GM13976 (cell line): ENCODE results near the gene SYVN1.
A peak's percentile ranks its signal among the peaks of the same experiment; 100 is the strongest.

Source experiments
- DNase-seq: peaks from one replicate; pipeline ENCODE4 v3.0.0; 2012; ENCODE audit warnings: low spot score
- in situ Hi-C: fragments of 300-500 bp; cut with MboI; formaldehyde crosslinking; loops from one replicate; pipeline ENCODE4 v1.12.0; 2022; ENCODE audit warnings: low sequenced_read_pairs, mixed read lengths, inconsistent platforms; ENCODE audit not compliant: unreplicated experiment
- TF ChIP-seq, protein P1 (sequence below): IDR thresholded peaks from 2 replicates; pipeline ENCODE4 v1.5.1; 2012; ENCODE audit warnings: borderline replicate concordance, mild to moderate bottlenecking; ENCODE audit not compliant: insufficient read depth; ENCODE audit errors: extremely low read depth, missing control alignments, control extremely low read depth

SYVN1 gene

DNA sequence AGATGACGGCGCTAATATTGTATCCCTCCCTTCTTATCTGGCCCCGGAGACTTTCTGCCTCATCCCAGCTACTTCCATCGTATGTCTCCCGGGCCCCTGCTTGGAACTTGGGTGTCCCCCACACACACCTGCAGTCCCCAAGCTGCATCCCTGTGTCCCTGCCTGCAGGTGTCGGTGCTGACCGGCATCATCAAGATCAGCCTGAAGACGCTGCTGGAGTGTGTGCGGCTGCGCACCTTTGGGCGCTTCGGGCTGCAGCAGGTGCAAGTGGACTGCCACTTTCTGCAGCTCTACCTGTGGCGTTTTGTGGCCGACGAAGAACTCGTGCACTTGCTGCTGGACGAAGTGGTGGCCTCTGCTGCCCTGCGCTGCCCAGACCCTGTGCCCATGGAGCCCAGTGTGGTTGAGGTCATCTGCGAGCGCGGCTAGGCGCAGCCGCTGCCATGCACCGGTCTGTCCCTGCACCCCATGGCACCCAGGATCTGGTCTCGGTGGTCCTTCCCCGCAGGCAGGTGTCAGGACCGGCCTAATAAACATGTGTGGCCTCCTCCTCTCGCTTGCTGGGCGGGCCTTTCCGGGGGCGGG lies 23.1 kb downstream of the SYVN1 start:
- TF ChIP-seq, protein P1, sequence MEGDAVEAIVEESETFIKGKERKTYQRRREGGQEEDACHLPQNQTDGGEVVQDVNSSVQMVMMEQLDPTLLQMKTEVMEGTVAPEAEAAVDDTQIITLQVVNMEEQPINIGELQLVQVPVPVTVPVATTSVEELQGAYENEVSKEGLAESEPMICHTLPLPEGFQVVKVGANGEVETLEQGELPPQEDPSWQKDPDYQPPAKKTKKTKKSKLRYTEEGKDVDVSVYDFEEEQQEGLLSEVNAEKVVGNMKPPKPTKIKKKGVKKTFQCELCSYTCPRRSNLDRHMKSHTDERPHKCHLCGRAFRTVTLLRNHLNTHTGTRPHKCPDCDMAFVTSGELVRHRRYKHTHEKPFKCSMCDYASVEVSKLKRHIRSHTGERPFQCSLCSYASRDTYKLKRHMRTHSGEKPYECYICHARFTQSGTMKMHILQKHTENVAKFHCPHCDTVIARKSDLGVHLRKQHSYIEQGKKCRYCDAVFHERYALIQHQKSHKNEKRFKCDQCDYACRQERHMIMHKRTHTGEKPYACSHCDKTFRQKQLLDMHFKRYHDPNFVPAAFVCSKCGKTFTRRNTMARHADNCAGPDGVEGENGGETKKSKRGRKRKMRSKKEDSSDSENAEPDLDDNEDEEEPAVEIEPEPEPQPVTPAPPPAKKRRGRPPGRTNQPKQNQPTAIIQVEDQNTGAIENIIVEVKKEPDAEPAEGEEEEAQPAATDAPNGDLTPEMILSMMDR: no peak
- no peak for DNase-seq
- in situ Hi-C loops: no loop called here

DNA sequence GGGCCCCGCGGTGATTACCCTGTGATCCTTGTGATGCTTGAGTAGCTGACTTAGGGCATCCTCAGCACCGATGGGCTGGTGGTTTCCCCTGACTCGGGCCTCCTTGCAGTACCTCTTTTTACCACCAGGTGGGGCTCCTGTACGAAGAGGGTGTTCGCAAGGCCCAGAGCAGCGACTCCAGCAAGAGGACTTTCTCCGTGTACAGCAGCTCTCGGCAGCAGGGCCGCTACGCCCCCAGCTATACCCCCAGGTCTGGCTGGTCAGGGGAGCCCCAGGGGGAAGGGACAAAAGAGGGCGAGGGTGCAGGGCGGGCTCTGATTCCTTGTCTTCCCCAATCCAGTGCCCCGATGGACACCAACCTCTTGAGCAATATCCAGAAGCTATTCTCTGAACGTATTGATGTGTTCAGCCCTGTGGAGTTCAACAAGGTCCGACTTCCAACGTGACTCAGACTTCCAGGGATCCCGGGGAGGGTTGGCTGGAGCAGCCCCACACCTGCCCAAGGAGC lies 23.9 kb downstream of the SYVN1 start:
- DNase-seq: peak; percentile 92
- in situ Hi-C loops: no loop called here
- TF ChIP-seq, protein P1: peak; percentile 91

DNA sequence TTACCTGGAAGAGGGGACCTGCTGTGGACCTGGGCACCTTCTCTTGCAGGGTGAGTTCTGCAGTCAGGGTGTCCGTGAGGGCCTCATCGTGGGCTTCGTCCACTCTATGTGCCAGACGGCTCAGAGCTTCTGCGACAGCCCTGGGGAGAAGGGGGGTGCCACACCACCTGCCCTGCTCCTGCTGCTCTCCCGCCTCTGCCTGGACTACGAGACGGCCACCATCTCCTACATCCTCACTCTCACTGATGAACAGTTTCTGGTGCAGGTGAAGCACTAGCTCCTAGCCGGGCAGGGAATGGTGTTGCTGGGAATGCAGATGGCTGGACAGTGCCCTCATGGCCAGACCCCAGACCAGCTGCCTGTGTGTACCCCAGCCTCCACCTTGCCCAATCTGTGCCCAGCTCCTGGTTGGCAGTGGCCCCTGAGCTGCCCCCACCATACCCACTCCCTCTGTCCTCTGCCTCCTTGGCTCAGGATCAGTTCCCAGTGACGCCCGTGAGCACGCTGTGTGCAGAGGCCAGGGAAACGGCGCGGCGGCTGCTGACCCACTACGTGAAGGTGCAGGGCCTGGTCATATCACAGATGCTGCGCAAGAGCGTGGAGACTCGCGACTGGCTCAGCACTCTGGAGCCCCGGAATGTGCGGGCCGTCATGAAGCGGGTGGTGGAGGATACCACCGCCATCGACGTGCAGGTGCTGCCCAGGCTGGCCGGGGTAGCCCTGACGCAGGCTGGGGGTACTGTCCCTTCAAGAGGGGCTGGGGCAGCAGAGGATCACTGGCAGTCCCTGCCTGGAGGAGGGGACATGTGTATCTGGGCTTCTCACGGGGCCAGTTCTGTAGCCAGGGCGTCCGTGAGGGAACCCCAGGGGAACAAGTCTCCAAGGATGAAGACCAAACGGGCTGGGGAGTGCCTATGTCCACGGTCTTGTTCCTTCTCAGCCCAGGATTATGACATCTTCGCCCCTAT lies 24.8 kb downstream of the SYVN1 start:
- peak; percentile 35 for DNase-seq
- in situ Hi-C loops: no loop called here
- TF ChIP-seq, protein P1: no peak

DNA sequence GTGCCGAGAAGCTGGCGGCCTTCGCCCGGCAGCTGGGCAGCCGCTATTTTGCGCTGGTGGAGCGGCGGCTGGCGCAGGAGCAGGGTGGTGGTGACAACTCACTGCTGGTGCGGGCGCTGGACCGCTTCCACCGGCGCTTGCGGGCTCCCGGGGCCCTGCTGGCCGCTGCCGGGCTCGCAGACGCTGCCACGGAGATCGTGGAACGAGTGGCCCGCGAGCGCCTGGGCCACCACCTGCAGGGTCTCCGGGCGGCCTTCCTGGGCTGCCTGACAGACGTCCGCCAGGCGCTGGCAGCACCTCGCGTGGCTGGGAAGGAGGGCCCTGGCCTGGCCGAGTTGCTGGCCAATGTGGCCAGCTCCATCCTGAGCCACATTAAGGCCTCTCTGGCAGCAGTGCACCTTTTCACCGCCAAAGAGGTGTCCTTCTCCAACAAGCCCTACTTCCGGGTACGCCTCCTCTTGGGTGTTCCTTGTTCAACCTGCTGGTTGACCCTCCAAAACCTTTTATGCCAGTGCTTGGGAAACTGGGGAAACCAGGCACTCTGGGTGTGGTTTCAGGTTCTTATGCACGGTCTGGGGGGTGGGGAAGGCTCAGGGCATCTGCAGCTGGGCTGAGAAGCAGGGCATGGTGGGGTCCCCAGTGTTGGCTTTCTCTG lies 25.7 kb downstream of the SYVN1 start:
- no peak for DNase-seq
- TF ChIP-seq, protein P1: no peak

DNA sequence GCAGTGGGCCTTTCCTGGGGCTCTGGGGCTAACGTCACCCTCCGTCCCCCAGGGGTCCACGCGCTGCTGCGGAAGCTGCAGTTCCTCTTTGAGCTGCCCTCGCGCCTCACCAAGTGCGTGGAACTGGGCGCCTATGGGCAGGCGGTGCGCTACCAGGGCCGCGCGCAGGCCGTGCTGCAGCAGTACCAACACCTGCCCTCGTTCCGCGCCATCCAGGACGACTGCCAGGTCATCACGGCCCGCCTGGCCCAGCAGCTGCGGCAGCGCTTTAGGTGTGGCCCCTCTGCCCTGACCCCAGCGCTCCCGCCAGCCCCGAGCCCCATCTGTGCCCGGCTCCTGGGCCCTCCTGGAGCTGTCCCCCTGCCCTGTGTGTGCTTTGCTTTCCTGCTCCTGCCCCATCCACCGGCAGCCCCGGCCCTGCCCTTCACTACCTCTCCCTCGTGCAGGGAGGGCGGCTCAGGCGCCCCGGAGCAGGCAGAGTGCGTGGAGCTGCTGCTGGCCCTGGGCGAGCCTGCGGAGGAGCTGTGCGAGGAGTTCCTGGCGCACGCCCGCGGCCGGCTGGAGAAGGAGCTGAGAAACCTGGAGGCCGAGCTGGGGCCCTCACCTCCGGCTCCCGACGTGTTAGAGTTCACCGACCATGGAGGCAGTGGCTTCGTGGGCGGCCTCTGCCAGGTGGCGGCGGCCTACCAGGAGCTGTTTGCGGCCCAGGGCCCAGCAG lies 26.4 kb downstream of the SYVN1 start:
- TF ChIP-seq, protein P1: no peak
- in situ Hi-C loops: no loop called here
- DNase-seq: no peak

More for the DNA sequence above, 25.7 kb downstream of the SYVN1 start:
- in situ Hi-C loops: no loop called here

DNA sequence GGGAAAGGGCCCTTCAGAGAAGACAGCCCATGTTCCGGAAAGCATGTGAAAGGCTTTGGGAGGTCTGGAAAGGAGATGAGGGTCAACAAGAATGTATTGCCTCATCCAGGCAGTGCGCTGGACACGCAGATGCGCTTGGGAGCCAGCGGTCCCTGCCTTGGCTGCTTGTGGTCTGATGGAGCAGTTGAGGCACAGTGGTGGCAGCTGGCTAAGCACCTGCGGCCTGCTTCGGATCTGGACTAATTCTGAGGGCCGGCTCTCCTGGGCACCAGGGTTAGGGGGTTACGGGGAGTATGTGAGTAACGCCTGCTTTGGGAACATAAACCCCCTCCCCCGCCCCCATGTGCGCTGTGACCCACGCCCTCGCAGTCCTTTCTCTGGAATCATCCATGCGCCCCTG lies 27.2 kb downstream of the SYVN1 start:
- no peak for DNase-seq
- in situ Hi-C loops: no loop called here
- TF ChIP-seq, protein P1: no peak
